ENCODE measurements around the gene LCP1. TPM values are rescaled to one million over a fixed set of nuclear protein-coding genes. Genes with fewer than 3 reads are reported as not detected.

LCP1 gene
- total and polyA plus RNA-seq, 2 of the 13 experiments (the other 11 are each of a cell fraction or from before 2014, with no cell fraction given): 1.6 TPM

DNA sequence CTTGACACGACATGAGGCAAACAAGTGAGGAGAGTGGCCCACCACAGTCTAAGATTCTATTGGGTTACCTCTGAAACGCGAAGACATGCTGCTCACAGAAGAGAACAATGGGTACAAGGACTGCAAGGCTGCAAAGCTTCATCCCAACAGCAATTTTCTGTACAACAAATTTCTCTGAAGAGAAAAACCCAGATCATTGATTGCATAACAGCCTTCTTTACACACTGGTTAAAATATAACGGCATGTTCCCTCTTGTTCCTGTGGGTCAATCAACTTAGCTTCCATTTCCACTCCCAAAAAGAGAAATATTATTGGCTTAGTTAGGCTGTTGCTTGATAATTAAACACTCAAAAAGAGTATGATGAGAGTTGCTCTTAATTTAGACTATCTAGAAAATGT lies 77.1 kb downstream of the LCP1 start, which contains the start of gene CPB2 (continued):
- TF ChIP-seq, protein P1, sequence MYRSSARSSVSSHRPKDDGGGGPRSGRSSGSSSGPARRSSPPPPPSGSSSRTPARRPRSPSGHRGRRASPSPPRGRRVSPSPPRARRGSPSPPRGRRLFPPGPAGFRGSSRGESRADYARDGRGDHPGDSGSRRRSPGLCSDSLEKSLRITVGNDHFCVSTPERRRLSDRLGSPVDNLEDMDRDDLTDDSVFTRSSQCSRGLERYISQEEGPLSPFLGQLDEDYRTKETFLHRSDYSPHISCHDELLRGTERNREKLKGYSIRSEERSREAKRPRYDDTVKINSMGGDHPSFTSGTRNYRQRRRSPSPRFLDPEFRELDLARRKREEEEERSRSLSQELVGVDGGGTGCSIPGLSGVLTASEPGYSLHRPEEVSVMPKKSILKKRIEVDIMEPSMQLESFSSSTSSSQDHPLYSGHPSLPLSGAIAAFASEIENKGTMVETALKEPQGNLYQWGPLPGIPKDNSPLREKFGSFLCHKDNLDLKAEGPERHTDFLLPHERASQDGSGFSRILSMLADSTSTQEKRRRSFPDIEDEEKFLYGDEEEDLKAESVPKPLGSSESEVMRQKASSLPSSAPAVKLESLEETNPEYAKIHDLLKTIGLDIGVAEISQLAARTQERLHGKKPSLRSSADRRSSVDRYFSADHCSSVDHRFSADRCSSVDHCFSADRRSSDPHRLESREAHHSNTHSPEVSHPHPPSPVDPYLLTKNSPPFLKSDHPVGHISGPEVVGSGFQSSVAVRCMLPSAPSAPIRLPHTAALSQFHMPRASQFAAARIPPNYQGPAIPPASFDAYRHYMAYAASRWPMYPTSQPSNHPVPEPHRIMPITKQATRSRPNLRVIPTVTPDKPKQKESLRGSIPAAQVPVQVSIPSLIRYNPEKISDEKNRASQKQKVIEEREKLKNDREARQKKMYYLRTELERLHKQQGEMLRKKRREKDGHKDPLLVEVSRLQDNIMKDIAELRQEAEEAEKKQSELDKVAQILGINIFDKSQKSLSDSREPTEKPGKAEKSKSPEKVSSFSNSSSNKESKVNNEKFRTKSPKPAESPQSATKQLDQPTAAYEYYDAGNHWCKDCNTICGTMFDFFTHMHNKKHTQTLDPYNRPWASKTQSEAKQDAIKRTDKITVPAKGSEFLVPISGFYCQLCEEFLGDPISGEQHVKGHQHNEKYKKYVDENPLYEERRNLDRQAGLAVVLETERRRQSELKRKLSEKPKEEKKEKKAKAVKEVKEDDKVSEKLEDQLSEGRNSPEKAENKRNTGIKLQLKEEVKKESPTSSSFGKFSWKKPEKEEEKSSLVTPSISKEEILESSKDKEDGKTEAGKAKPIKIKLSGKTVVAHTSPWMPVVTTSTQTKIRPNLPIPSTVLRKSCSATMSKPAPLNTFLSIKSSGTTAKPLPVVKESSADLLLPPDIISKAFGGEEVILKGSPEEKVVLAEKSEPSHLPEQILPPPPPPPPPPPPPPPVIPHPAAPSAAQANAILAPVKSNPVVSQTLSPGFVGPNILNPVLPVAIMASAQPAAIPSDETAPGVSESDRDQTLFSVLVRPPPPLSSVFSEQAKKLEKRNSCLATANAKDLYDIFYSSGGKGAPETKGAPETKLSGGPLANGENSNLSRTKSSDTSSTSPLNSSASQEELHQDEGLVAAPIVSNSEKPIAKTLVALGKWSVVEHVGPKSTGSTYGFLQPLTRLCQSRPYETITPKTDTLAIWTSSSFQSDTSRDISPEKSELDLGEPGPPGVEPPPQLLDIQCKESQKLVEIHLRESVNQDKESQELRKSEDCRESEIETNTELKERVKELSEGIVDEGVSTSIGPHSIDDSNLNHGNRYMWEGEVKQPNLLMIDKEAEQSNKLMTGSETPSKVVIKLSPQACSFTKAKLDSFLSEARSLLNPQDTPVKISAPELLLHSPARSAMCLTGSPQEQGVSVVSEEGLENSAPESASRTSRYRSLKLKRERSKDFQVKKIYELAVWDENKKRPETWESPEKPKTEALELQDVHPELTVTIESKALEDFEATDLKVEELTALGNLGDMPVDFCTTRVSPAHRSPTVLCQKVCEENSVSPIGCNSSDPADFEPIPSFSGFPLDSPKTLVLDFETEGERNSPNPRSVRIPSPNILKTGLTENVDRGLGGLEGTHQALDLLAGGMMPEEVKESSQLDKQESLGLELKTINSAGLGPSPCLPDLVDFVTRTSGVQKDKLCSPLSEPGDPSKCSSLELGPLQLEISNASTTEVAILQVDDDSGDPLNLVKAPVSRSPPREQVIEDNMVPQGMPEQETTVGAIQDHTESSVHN (CRISPR knock-in tag; IDR thresholded peaks at IDR 0.05): no peak
- TF ChIP-seq FOXO1 (CRISPR knock-in tag; IDR thresholded peaks at IDR 0.05) (peak; percentile 21; the same call in 1 of the 2 replicates), FOXA1 (IDR thresholded peaks at IDR 0.05) (no peak), FOXA1 (CRISPR knock-in tag; IDR thresholded peaks at IDR 0.05) (peak; percentile 79), KDM6A (CRISPR knock-in tag; IDR thresholded peaks at IDR 0.05; ENCODE audit: low read depth) (peak; percentile 73; the same call in 1 of the 2 replicates), EHMT2 (IDR thresholded peaks at IDR 0.05; ENCODE audit: borderline replicate concordance, low read depth, low read length) (peak; percentile 91; the same call in 1 of the 2 replicates), POLR2AphosphoS5 (IDR thresholded peaks at IDR 0.05; ENCODE audit: low read depth, low read length) (peak; percentile 87), KLF11 (CRISPR knock-in tag; IDR thresholded peaks at IDR 0.05) (no peak), FOXP1 (IDR thresholded peaks at IDR 0.05) (no peak), FOXP1 (CRISPR knock-in tag; IDR thresholded peaks at IDR 0.05) (peak; percentile 43; the same call in 1 of the 2 replicates), ZNF652 (CRISPR knock-in tag; IDR thresholded peaks at IDR 0.05; ENCODE audit: borderline replicate concordance, low read depth) (peak; percentile 31; the same call in 1 of the 2 replicates), SOX5 (CRISPR knock-in tag; IDR thresholded peaks at IDR 0.05; ENCODE audit: borderline replicate concordance) (peak; percentile 91), STAT5B (CRISPR knock-in tag; IDR thresholded peaks at IDR 0.05) (0 out of 2 replicates have a peak, but pooled peaks have one; percentile 36)
- TF ChIP-seq, protein P2, sequence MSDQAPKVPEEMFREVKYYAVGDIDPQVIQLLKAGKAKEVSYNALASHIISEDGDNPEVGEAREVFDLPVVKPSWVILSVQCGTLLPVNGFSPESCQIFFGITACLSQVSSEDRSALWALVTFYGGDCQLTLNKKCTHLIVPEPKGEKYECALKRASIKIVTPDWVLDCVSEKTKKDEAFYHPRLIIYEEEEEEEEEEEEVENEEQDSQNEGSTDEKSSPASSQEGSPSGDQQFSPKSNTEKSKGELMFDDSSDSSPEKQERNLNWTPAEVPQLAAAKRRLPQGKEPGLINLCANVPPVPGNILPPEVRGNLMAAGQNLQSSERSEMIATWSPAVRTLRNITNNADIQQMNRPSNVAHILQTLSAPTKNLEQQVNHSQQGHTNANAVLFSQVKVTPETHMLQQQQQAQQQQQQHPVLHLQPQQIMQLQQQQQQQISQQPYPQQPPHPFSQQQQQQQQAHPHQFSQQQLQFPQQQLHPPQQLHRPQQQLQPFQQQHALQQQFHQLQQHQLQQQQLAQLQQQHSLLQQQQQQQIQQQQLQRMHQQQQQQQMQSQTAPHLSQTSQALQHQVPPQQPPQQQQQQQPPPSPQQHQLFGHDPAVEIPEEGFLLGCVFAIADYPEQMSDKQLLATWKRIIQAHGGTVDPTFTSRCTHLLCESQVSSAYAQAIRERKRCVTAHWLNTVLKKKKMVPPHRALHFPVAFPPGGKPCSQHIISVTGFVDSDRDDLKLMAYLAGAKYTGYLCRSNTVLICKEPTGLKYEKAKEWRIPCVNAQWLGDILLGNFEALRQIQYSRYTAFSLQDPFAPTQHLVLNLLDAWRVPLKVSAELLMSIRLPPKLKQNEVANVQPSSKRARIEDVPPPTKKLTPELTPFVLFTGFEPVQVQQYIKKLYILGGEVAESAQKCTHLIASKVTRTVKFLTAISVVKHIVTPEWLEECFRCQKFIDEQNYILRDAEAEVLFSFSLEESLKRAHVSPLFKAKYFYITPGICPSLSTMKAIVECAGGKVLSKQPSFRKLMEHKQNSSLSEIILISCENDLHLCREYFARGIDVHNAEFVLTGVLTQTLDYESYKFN (CRISPR knock-in tag; conservative IDR thresholded peaks at IDR 0.05): peak; percentile 92
